Gastrocnemius medialis (tissue), 4 donors: Measurements from ENCODE around the gene TMPRSS9. TPM values are rescaled to one million over a fixed set of nuclear protein-coding genes. Genes with fewer than 3 reads are reported as not detected.

Source experiments
- ATAC-seq, 2 donors: fragments of 150-250 bp; one replicate each; pipeline ENCODE4 v1.9.1; 2016
- DNase-seq, 2 donors: peaks; one replicate each; pipeline ENCODE4 v3.0.0-alpha.2; 2019
- H3K27ac ChIP-seq, 4 donors: fragments of 200-600 bp; sonication (generic); 1 replicate in 1 of 4; 2 replicates in 3 of 4; pipeline ENCODE4 v1.5.1; 2016 to 2018; ENCODE audit warnings: mild to moderate bottlenecking in 2 of 4, moderate library complexity in 1 of 4
- H3K27me3 ChIP-seq, 3 donors: fragments of 200-600 bp; sonication (generic) in 2 of 3; 1 replicate in 1 of 3; 2 replicates in 2 of 3; pipeline versions ENCODE4 v1.5.1 to v1.6.0; 2016 to 2019; ENCODE audit warnings: mild to moderate bottlenecking in 1 of 3, moderate library complexity in 1 of 3
- H3K36me3 ChIP-seq, 2 donors: fragments of 200-600 bp; sonication (generic) in 1 of 2; one replicate each; pipeline ENCODE4 v1.5.1; 2017 to 2018
- H3K4me1 ChIP-seq, 2 donors: fragments of 200-600 bp; sonication (generic) in 1 of 2; one replicate each; pipeline ENCODE4 v1.5.1; 2016 to 2017; ENCODE audit warnings: mild to moderate bottlenecking in 2 of 2
- H3K4me3 ChIP-seq, 4 donors: fragments of 200-600 bp; sonication (generic) in 3 of 4; 1 replicate in 1 of 4; 2 replicates in 3 of 4; pipeline ENCODE4 v1.5.1; 2016 to 2019; ENCODE audit warnings: mild to moderate bottlenecking in 2 of 4
- H3K9me3 ChIP-seq, 3 donors: fragments of 200-600 bp; sonication (generic) in 2 of 3; 1 replicate in 1 of 3; 2 replicates in 2 of 3; pipeline ENCODE4 v1.5.1; 2016 to 2019
- POLR2A ChIP-seq, 2 donors: fragments of 450-650 bp; IDR thresholded peaks; one replicate each; pipeline ENCODE4 v1.6.1; 2017; ENCODE audit warnings: antibody characterized with exemption in 2 of 2, mild to moderate bottlenecking in 2 of 2, moderate library complexity in 2 of 2
- in situ Hi-C, 4 donors: fragments of 200-750 bp; cut with MboI; loops; one replicate each; pipeline versions ENCODE4 v1.15.0 to v1.8.0; 2017; ENCODE audit warnings: low sequenced_read_pairs in 4 of 4
- intact Hi-C: fragments of 100-400 bp; cut with DNase I; formaldehyde crosslinking; loops from one replicate; pipeline ENCODE4 v1.15.1; 2023; ENCODE audit warnings: low total_unique reads
- total RNA-seq, 4 donors: library from RNA; depleted of rRNA; stranded (reverse); fragments of >200 nt; gene quantifications; one replicate each; pipeline versions ENCODE4 v1.1.0 to v1.2.3, GENCODE V29; 2016
- TF ChIP-seq, protein P1 (sequence below), 5 experiments: fragments of 450-650 bp in 3 of 5; fragments of 200-600 bp in 2 of 5; sonication (generic) in 2 of 5; IDR thresholded peaks in 4 of 5; conservative IDR thresholded peaks in 1 of 5; 1 replicate in 4 of 5; 2 replicates in 1 of 5; pipeline ENCODE4 v1.5.1; 2016 to 2019; ENCODE audit warnings: antibody characterized with exemption in 5 of 5, mild to moderate bottlenecking in 3 of 5, moderate library complexity in 3 of 5

TMPRSS9 gene
- total RNA-seq, 4 donors from 2014 or later, result not detected

DNA sequence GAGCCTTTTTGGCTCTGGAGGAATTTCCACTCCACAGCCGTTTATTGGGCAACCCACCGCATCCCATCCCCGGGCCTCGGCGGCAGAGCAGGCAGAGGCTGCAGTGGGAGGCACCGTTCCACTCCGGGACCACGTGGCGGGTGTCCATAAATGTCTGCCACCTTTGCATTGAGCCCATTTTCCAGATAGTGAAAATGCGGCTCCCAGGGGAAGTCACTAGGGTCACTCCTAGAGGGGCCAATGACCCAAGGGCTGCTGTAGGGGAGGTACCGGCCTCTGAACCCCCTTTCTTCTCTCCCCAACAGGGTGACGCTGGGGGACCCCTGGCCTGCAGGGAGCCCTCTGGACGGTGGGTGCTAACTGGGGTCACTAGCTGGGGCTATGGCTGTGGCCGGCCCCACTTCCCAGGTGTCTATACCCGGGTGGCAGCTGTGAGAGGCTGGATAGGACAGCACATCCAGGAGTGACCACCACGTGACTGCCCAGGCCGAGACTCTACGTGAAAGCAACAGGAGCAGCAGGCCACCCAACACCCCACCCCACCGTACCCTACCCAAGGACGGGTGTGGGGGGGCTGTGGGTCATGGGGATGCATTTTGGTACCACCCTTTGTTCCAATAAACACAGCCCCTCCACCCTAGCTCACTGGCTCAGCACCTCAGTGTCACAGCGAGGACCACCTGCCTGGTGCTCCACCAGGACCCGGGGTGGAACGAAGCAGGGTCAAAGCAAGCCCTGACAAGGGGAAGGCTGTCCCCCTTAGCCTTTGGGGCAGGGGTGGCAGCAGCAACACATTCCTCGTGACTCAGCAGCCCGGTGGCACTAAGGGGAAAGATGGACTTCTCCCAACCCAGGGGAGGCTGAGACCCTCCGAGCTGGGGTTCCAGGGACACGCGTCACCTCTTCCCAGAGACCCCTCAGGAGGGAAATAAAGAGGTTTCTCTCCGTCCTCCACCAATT is 65.8 kb downstream of the TMPRSS9 start:
- Histone ChIP-seq H3K9me3 (no peaks in the 10 kb centered on the region), H3K27ac (peak overlapping the region; percentile 89 to 98 (median 92)), H3K4me3 (peak overlapping the region; percentile 82 to 98 (median 90)), H3K36me3 (no peaks in the 10 kb centered on the region), H3K27me3 (no peaks in the 10 kb centered on the region), H3K4me1 (peaks cover 23 to 30% of the 10 kb centered on the region in 2 donors)
- DNase-seq (no peak), ATAC-seq (no peak)
- TF ChIP-seq, protein P1, sequence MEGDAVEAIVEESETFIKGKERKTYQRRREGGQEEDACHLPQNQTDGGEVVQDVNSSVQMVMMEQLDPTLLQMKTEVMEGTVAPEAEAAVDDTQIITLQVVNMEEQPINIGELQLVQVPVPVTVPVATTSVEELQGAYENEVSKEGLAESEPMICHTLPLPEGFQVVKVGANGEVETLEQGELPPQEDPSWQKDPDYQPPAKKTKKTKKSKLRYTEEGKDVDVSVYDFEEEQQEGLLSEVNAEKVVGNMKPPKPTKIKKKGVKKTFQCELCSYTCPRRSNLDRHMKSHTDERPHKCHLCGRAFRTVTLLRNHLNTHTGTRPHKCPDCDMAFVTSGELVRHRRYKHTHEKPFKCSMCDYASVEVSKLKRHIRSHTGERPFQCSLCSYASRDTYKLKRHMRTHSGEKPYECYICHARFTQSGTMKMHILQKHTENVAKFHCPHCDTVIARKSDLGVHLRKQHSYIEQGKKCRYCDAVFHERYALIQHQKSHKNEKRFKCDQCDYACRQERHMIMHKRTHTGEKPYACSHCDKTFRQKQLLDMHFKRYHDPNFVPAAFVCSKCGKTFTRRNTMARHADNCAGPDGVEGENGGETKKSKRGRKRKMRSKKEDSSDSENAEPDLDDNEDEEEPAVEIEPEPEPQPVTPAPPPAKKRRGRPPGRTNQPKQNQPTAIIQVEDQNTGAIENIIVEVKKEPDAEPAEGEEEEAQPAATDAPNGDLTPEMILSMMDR (IDR thresholded peaks at IDR 0.05 in 4 of 5, conservative IDR thresholded peaks at IDR 0.05 in 1 of 5), result no peak
- no peak for TF ChIP-seq POLR2A (IDR thresholded peaks at IDR 0.05)
- in situ Hi-C loops, result no loop called here
- intact Hi-C loops, result no loop called here

DNA sequence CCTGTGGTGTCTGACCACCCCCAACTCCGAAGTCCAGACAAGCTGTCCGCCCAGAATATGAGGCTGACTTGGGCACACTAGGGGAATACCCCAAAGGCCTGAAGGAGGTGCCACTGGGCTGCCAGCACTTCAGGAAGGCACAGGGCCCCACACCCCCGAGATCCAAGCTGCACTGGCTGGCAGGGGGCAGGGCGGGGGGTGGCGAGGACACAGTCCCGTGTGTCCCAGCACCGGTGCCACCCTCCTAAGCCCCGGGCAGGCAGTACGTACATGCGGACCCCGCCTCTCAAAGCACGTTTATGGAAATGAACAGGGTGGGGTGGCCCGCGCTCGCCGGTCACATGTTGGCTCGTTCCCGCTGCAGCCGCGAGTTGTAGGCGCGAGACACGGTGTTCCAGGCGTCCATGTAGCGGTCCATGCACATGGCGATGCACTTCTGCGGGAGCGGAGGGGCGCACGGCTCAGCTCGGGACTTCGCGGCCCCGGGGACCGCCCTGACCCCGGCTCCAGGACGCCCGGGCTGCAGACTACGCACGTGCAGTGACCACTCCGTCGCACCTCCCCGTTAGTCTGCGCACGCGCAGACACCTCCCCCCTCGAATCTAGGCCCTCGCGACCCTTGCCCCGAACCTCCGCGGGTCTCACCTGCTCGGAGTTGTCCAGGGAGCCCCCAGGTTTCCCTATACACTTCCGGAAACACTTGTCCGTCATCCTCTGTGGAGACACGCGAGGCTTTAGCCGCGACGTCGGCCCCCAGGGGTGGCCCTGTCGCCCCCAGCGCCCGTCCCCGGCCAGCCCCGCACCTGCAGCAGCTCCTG is 66.8 kb downstream of the TMPRSS9 start:
- no peaks in the 10 kb centered on the region for H3K27me3 ChIP-seq
- ATAC-seq (peak; percentile 22 to 23), DNase-seq (peak; percentile 33 to 49)
- intact Hi-C loops (loop anchor here (1.0 kb wide), 1 partner anchor 19 kb away; no protein-coding TSS in a partner anchor), in situ Hi-C loops (no loop called here)
- peak overlapping the region; percentile 89 to 98 (median 92) for H3K27ac ChIP-seq
- H3K4me1 ChIP-seq, result peaks cover 23 to 30% of the 10 kb centered on the region in 2 donors
- H3K9me3 ChIP-seq, result no peaks in the 10 kb centered on the region
- TF ChIP-seq, protein P1 (IDR thresholded peaks at IDR 0.05 in 4 of 5, conservative IDR thresholded peaks at IDR 0.05 in 1 of 5), result no peak
- TF ChIP-seq POLR2A (IDR thresholded peaks at IDR 0.05), result no peak
- H3K4me3 ChIP-seq, result peak overlapping the region; percentile 82 to 98 (median 90)
- H3K36me3 ChIP-seq, result peaks cover 0 to 9% of the 10 kb centered on the region in 2 donors

DNA sequence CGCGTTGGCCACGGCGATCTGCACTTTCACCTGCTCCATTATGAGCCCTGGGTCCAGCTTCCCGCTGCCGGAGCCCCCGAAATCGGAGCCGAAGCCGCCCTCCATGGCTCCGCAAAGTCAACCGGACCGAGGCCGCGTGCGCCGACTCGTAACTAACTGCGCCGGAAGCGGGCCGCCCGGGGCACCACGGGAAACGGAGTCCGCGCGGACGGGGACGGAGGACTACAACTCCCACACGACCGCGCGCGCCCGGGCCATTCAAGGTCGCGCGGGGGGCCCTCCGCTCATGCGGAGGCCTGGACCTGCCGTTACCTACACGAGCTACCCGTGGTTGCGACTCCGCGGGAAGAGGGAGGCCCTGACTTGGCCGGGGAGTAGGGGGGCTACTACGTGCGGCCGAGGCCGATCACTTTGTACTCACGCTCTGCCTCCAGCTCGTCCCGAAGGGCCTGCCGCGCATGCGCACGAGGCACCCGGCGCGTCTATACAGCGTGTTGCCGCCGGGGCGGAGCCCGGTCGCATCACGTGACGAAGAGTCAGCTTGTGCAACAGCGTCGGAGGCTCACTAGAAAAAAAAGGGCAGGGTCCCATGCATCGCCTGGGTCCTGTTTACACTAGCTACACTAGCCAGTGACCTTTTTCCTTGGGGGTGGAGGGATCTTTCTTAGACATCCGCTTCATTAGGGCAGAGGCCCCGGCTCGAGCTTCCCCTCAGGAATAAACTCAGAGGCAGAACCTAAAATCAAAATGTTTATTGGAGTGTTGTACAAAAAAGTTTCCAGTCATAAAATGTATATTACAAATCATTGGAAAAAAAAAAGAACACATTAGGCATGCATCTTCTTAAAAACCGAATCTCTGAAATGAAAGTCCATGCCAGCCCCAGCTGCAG is 67.6 kb downstream of the TMPRSS9 start, which contains the start of gene TIMM13:
Gene TIMM13, minus strand, starts transcription at position 158 of the 892 bp plus-strand sequence. Its CDS starts 53 bp downstream, at position 105.
- ATAC-seq, result peak; percentile 89 to 94
- in situ Hi-C loops, result no loop called here
- H3K27me3 ChIP-seq, result no peaks in the 10 kb centered on the region
- H3K9me3 ChIP-seq, result no peaks in the 10 kb centered on the region
- peaks cover 23 to 30% of the 10 kb centered on the region in 2 donors for H3K4me1 ChIP-seq
- intact Hi-C loops, result loop anchor here (1.0 kb wide), 1 partner anchor 19 kb away; no protein-coding TSS in a partner anchor
- H3K36me3 ChIP-seq, result peaks cover 0 to 13% of the 10 kb centered on the region in 2 donors
- peak; percentile 91 to 95 for DNase-seq
- TF ChIP-seq, protein P1 (IDR thresholded peaks at IDR 0.05 in 4 of 5, conservative IDR thresholded peaks at IDR 0.05 in 1 of 5), result no peak
- TF ChIP-seq POLR2A (IDR thresholded peaks at IDR 0.05), result peak; percentile 82 to 83
- peak within 1 kb of the TSS; percentile 89 to 98 (median 92) for H3K27ac ChIP-seq
- peak within 1 kb of the TSS; percentile 82 to 98 (median 90) for H3K4me3 ChIP-seq

DNA sequence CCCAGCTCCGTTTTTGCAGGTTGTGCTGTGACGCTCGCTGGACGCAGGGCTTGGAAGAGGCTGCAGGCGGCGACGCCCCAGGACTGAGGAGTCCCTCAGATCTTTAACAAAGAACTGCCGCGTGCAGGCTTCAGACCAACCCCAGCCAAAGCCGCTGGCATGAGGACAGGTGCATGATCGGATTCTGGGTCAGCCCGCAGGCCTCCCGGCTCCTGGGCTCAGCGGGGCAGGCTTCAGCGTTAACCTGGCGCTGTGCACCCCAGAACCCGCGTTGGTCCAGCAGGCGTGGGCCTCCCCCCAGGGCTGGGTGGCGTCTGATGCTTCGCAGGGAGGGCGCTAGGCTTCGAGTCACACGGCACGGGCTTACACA is 68.2 kb downstream of the TMPRSS9 start:
- in situ Hi-C loops, result no loop called here
- H3K27me3 ChIP-seq, result no peaks in the 10 kb centered on the region
- no peaks in the 10 kb centered on the region for H3K9me3 ChIP-seq
- peak overlapping the region; percentile 89 to 98 (median 92) for H3K27ac ChIP-seq
- ATAC-seq (peak; percentile 11 to 42), DNase-seq (peak in 1 of 2 donors; percentile 53)
- peaks cover 23 to 30% of the 10 kb centered on the region in 2 donors for H3K4me1 ChIP-seq
- intact Hi-C loops, result no loop called here
- no peak for TF ChIP-seq POLR2A (IDR thresholded peaks at IDR 0.05)
- TF ChIP-seq, protein P1 (IDR thresholded peaks at IDR 0.05 in 4 of 5, conservative IDR thresholded peaks at IDR 0.05 in 1 of 5), result no peak
- peak overlapping the region; percentile 82 to 98 (median 90) for H3K4me3 ChIP-seq
- peaks cover 0 to 13% of the 10 kb centered on the region in 2 donors for H3K36me3 ChIP-seq
